GM18873 (cell line): ENCODE data around the gene EXOC2.

Experiments
- ATAC-seq: cut with Tn5 transposase; IDR thresholded peaks from one replicate; pipeline ENCODE4 v1.9.1; 2021; ENCODE audit warnings: mild to moderate bottlenecking, moderate library complexity, moderate number of reproducible peaks; ENCODE audit not compliant: unreplicated experiment, low FRiP score

EXOC2 gene

DNA sequence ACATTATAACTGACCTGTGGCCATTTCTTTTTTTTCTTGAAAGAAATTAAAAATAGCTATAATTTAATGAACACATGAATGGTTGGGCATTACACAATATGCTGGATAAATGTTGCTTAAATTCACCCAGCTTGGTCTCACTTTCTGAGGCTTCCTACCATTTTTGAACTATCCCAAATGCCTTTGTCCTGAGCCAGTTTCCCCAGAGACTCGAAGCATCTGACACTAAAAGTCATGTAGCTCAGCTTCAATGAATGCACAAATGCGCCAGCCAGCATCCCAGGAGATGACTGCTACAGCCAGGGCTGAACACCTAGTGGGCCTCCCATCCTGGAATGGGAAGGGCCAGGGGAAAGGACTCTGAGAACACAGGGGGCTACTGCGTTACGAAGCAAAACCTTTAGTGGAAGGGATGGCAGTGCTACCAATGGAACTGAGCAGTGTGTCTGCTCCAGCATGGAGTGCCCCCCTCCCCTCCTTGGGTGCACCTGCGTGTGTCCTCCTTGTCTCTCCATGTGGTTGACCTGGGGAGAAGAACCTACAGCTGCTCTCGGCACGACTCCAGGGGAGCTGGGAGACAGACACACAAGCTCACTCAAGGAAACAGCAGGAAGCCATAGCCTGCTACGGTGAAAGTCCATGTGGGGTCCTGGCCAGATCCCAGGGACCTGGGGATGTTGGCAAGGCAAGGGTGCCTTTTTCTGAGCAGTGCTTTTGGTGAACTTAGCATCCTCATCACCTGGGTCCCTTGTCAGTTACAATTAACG, 240.5 kb downstream of the EXOC2 start:
- ATAC-seq: no peak

GRCh38 chr6:451847-452246, 241.1 kb downstream of the EXOC2 start:
- no peak for ATAC-seq

DNA sequence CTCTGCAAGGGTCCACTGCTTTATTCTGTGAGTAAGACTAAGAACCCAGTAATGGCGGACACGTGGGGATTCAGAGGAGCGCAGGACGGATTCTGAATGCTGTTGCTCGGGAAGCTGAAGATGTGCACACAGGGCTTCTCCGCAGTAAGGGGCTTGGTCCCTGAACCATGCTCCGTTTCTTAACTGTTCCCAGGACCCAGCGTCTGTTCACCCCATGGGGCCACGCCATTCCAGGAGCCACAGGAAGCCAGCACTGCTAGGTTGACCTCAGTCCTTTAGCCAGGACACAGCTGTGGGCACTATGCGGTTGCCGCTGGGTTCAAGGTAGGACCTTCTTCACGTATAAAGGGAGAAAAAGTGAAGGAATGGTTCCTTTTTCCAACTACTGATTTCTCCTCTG, 241.6 kb downstream of the EXOC2 start:
- ATAC-seq: no peak

GRCh38 chr6:449486-450419, 243.2 kb downstream of the EXOC2 start:
- no peak for ATAC-seq

- ATAC-seq: no peak
These were observed 243.9 kb downstream of the EXOC2 start for GRCh38 chr6:449057-449430.

- ATAC-seq: no peak
These were observed 244.5 kb downstream of the EXOC2 start for GRCh38 chr6:448296-449056.

GRCh38 chr6:447381-448165, 245.4 kb downstream of the EXOC2 start:
- ATAC-seq: no peak

DNA sequence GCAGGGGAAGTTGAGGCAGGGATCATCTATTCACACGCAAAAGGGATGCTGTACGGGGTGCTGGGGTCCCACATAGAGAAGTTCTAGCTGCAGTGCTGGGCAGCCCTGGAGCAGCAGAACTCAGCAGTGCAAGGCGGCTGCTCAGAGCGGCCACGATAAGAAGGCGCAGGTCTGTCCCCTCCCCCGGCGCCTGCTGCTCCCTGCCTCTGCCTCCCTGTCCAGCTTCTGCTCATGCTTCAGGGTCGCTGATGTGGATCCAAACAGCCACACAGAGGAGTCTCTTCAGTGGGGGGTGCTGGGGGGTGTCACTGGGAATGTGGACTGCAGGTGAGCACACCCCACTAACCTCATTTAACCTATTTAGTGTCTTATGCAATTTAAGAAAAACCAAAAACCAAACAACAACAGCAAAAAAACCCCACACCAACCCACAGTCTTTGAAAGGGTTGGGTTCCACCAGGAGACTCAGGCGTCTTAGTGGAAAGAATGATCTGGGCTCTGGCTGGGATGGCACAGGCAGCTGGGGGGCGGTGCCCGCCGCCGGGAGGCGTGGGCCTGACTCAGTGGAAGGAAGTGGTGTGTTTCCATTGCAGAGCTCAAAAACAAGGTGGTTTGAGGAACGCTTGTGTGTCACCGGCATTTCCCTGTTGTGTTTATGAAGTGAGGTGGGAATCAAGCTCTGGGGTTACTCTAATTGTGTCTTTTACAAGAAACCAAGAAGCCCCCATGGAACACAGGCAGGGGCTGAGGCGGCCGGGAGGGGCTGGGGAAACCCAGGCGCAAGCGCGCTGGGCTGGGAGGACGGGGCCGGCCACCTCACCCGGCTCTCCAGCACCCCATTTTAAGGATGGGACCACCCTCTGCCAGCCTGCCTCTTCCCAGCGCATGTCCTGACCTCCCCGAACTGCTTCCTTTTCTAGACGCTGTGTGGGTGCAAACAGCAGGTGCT, 246.2 kb downstream of the EXOC2 start:
- no peak for ATAC-seq

- no peak for ATAC-seq
These were observed 247.1 kb downstream of the EXOC2 start for GRCh38 chr6:445571-446417.

DNA sequence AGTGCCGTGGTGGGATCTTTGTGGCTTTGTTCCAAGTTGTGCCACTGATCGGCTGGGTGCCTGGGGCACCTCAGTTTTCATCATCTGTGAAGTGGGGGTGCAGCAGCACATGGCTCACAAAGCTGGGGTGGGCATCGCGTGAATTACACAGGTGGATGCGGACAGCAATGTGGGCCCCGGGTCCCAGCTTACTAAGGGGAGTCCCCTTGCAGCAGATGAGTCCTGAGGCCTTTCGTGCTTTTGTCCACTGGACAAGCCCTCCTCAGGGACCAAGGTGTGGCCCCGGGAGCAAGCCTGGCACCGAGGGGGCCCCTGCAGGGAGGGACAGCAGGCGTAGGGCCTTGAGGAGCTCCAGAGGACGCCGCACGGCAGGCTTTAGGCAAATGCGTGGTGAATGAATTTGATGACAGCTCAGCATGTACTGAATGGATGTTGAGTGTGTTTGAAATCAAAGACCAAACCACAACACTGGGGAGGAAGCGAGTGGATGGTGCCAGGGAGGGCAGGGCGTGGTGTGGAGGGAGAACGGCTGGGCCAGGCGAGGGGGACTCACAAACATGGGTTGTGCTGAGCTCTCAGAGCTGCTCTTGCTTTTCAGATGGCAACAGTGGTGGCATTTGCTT, 248.2 kb downstream of the EXOC2 start:
- ATAC-seq: no peak

GRCh38 chr6:443621-444159, 249.2 kb downstream of the EXOC2 start:
- ATAC-seq: no peak

DNA sequence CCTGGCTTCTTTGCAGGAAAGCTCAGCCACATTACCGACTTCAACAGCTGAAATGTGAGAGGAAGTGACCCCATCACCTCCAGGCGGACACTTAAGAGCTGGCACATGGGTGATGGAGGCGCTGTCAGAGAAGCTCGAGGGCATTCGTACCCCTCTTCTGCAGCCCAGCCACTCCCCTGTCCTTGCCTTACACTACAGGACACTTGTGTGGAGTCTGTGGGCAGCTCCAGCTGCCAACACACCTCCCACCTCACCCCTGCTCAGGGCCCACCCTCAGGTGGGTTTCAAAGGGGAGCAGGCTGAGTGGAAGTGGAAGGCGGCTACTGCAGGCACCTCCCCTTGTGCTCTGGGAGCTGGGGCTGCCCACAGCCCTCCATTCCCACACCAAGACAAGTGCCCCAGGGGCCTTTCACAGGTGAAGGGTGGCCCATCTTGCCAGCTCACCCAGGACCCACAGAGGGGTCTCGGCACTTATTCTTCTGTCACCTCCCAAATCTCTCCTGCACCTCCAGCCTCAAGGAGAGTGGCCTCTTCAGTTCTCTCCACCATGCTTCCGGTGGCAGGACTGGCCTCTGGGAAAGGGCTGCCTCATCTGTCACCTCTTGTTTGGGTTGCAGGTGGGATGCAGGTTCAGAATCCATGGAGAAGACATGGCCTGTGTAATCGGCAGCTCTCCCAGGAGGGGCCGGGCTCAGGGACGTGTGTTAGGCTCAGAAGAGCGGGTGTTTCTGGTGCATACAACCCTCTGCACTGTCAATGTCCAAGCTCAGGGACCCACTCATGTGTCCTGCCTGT, 251.6 kb downstream of the EXOC2 start:
- no peak for ATAC-seq

GRCh38 chr6:439641-440167, 253.2 kb downstream of the EXOC2 start:
- no peak for ATAC-seq

GRCh38 chr6:438634-439170, 254.2 kb downstream of the EXOC2 start:
- no peak for ATAC-seq

DNA sequence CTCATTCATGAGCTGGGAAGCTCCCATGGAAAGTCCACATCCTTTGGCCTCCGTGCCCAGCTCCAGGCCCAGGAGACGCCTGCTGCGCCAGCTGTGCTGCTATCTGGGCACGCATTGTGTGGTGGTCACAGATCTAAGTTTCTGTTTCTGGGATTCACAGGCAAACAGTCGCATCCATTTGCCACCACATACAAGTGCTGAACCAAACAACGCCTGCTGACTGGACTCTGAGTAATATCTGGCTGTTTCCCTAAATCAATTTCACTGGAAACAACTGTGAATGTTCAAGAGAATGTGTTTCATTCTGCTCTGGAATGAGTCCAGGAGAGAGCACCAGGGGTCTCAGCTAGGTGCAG, 255.9 kb downstream of the EXOC2 start:
- ATAC-seq: no peak

- no peak for ATAC-seq
These were observed 256.5 kb downstream of the EXOC2 start for GRCh38 chr6:436308-437036.
